MM.1S (cell line): ENCODE results near the gene SELENON.

Experiments used
- DNase-seq: peaks from one replicate; pipeline ENCODE4 v3.0.0-alpha.2; 2015
- H2AFZ ChIP-seq: fragments of 300-600 bp; sonication (generic); 2 replicates; pipeline ENCODE4 v1.6.0; 2016; ENCODE audit warnings: antibody characterized with exemption, low read length
- H3F3A ChIP-seq: fragments of 300-600 bp; sonication (generic); 2 replicates; pipeline ENCODE4 v1.6.1; 2016; ENCODE audit warnings: mild to moderate bottlenecking, antibody characterized with exemption, low read length, moderate library complexity, mixed read lengths; ENCODE audit not compliant: insufficient read depth
- H3K27ac ChIP-seq: fragments of 300-600 bp; sonication (generic); 2 replicates; pipeline ENCODE4 v1.5.1; 2016; ENCODE audit warnings: mild to moderate bottlenecking, low read length
- H3K27me3 ChIP-seq: fragments of 300-600 bp; sonication (generic); replicated peaks from 2 replicates; pipeline ENCODE4 v1.6.0; 2016; ENCODE audit warnings: low read length; ENCODE audit not compliant: insufficient read depth
- H3K36me3 ChIP-seq: fragments of 300-600 bp; sonication (generic); replicated peaks from 2 replicates; pipeline ENCODE4 v1.6.1; 2016; ENCODE audit warnings: mild to moderate bottlenecking, low read length, mixed read lengths; ENCODE audit not compliant: insufficient read depth
- H3K4me1 ChIP-seq: fragments of 300-600 bp; sonication (generic); 2 replicates; pipeline ENCODE4 v1.6.1; 2016; ENCODE audit warnings: low read length, mixed read lengths
- H3K4me2 ChIP-seq: fragments of 300-600 bp; sonication (generic); 2 replicates; pipeline ENCODE4 v1.6.0; 2016; ENCODE audit warnings: low read depth, low read length
- H3K4me3 ChIP-seq: fragments of 300-600 bp; sonication (generic); 2 replicates; pipeline ENCODE4 v1.5.1; 2016; ENCODE audit warnings: low read length, mixed read lengths
- H3K79me2 ChIP-seq: fragments of 300-600 bp; sonication (generic); 2 replicates; pipeline ENCODE4 v1.6.1; 2016; ENCODE audit warnings: mixed run types, low read length, mixed read lengths
- H3K9ac ChIP-seq: fragments of 300-600 bp; sonication (generic); 2 replicates; pipeline ENCODE4 v1.6.1; 2016; ENCODE audit warnings: low read length, mixed read lengths
- H3K9me2 ChIP-seq: fragments of 300-600 bp; sonication (generic); replicated peaks from 2 replicates; pipeline ENCODE4 v1.6.1; 2016; ENCODE audit warnings: mild to moderate bottlenecking, low read length, mixed read lengths; ENCODE audit not compliant: insufficient read depth
- H3K9me3 ChIP-seq: fragments of 300-600 bp; sonication (generic); replicated peaks from 2 replicates; pipeline ENCODE4 v1.6.1; 2016; ENCODE audit warnings: mild to moderate bottlenecking, low read length, mixed read lengths; ENCODE audit not compliant: insufficient read depth
- H4K20me1 ChIP-seq: fragments of 300-600 bp; sonication (generic); 2 replicates; pipeline ENCODE4 v1.6.1; 2016; ENCODE audit warnings: mild to moderate bottlenecking, low read length, moderate library complexity, mixed read lengths; ENCODE audit not compliant: insufficient read depth
- CTCF ChIP-seq: fragments of 300-600 bp; sonication (generic); IDR thresholded peaks from 2 replicates; pipeline ENCODE4 v1.5.1; 2016; ENCODE audit warnings: antibody characterized with exemption, low read length, mixed read lengths
- EZH2 ChIP-seq: fragments of 300-600 bp; sonication (generic); optimal IDR thresholded peaks from 2 replicates; pipeline ENCODE3; 2017; ENCODE audit warnings: low read depth, mild to moderate bottlenecking, antibody characterized with exemption, low read length, mixed read lengths
- EZH2phosphoT487 ChIP-seq: fragments of 300-600 bp; sonication (generic); IDR thresholded peaks from 2 replicates; pipeline ENCODE4 v1.6.1; 2018; ENCODE audit warnings: antibody characterized with exemption, low read length

Gene SELENON

GRCh38 chr1:25766721-25767436 is 33.1 kb upstream of the SELENON start:
- Histone ChIP-seq H3K79me2 (no peaks in the 10 kb centered on the region), H3K36me3 (no peaks in the 10 kb centered on the region), H3K27me3 (no peaks in the 10 kb centered on the region), H3K9me2 (no peaks in the 10 kb centered on the region), H3K4me2 (no peak overlapping the region), H3K27ac (no peak overlapping the region), H3F3A (no peaks in the 10 kb centered on the region), H3K4me3 (no peak overlapping the region), H3K4me1 (no peaks in the 10 kb centered on the region), H3K9ac (no peak overlapping the region), H4K20me1 (no peaks in the 10 kb centered on the region), H2AFZ (no peak overlapping the region), H3K9me3 (no peaks in the 10 kb centered on the region)
- TF ChIP-seq EZH2 (no peak), EZH2phosphoT487 (no peak), CTCF (no peak)
- DNase-seq, result no peak

GRCh38 chr1:25767437-25767770 is 32.6 kb upstream of the SELENON start:
- no peak for DNase-seq
- no peak overlapping the region for H3K27ac ChIP-seq
- no peak overlapping the region for H3K4me3 ChIP-seq
- H3K4me1 ChIP-seq, result no peaks in the 10 kb centered on the region
- H2AFZ ChIP-seq, result no peak overlapping the region
- no peaks in the 10 kb centered on the region for H3K27me3 ChIP-seq
- no peaks in the 10 kb centered on the region for H3K9me2 ChIP-seq
- TF ChIP-seq EZH2 (no peak), CTCF (no peak), EZH2phosphoT487 (no peak)
- no peaks in the 10 kb centered on the region for H4K20me1 ChIP-seq
- no peaks in the 10 kb centered on the region for H3K9me3 ChIP-seq
- no peak overlapping the region for H3K9ac ChIP-seq
- no peak overlapping the region for H3K4me2 ChIP-seq
- H3K36me3 ChIP-seq, result no peaks in the 10 kb centered on the region
- no peaks in the 10 kb centered on the region for H3K79me2 ChIP-seq
- no peaks in the 10 kb centered on the region for H3F3A ChIP-seq

GRCh38 chr1:25768999-25769398 is 31.0 kb upstream of the SELENON start:
- no peak overlapping the region for H2AFZ ChIP-seq
- H3K4me2 ChIP-seq, result no peak overlapping the region
- DNase-seq, result no peak
- H3K79me2 ChIP-seq, result no peaks in the 10 kb centered on the region
- no peak overlapping the region for H3K27ac ChIP-seq
- no peaks in the 10 kb centered on the region for H3F3A ChIP-seq
- H3K9me2 ChIP-seq, result no peaks in the 10 kb centered on the region
- H3K9me3 ChIP-seq, result no peaks in the 10 kb centered on the region
- TF ChIP-seq EZH2, result no peak
- no peak for TF ChIP-seq EZH2phosphoT487
- TF ChIP-seq CTCF, result no peak
- no peaks in the 10 kb centered on the region for H4K20me1 ChIP-seq
- no peaks in the 10 kb centered on the region for H3K4me1 ChIP-seq
- H3K9ac ChIP-seq, result no peak overlapping the region
- no peaks in the 10 kb centered on the region for H3K27me3 ChIP-seq
- no peak overlapping the region for H3K4me3 ChIP-seq
- H3K36me3 ChIP-seq, result no peaks in the 10 kb centered on the region
